ENCODE measurements around the gene NRXN3.

NRXN3 gene

DNA sequence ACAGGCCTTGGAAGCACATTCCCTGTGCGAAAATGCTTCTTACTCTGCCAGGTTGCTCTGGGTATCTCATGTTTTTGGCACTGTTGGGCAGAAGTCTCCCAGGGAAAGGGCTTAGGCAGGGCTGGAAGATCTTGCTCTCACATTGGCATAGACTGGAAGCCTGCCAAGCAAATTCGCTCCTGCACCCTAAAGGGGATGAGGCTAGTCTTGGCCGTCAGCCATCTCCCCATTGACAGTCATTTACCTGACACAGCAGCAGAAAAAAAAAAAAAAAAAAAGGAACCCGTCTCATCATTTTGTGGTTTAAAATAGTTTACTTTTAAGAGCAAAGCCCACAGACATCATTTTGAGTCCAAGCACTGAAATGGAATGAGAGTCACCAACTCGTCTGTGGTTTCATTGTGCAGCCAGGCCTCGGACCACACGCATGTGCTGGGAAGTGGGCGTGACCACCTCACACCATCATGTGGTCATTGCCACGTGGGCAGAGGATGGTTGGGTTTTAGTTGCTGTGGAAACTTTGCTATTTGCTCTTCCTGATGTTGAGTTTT, 84.8 kb downstream of the NRXN3 start:
- no peak for DNase-seq (ENCODE audit: extremely low read depth, low read depth)
- TF ChIP-seq CTCF (IDR thresholded peaks at IDR 0.05; ENCODE audit: low read depth, low read length): no peak

DNA sequence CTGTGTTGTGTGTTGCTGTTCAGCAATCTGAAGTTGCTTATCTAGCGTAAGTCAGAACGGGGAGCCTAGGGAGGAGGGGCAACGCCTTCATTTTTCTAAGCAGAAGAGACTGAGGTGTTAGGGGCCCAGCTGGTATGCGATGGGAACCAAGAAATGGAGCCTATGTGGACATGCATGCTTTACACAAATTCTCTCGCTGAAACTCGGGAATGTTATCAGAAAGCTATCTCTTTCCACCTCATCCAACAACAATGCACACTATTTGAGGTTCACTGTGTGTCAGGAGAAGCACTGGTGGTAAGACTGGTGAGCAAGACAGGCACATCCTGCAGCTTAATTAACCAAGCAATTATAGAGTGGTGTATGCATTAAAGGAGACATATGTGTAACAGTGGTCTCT, 89.7 kb downstream of the NRXN3 start:
- no peak for DNase-seq (ENCODE audit: extremely low read depth, low read depth)
- no peak for TF ChIP-seq CTCF (IDR thresholded peaks at IDR 0.05; ENCODE audit: low read depth, low read length)

- DNase-seq (ENCODE audit: extremely low read depth, low read depth): no peak
- TF ChIP-seq CTCF (IDR thresholded peaks at IDR 0.05; ENCODE audit: low read depth, low read length): no peak
Measured at GRCh38 chr14:78278464-78279250, 108.5 kb downstream of the NRXN3 start.

DNA sequence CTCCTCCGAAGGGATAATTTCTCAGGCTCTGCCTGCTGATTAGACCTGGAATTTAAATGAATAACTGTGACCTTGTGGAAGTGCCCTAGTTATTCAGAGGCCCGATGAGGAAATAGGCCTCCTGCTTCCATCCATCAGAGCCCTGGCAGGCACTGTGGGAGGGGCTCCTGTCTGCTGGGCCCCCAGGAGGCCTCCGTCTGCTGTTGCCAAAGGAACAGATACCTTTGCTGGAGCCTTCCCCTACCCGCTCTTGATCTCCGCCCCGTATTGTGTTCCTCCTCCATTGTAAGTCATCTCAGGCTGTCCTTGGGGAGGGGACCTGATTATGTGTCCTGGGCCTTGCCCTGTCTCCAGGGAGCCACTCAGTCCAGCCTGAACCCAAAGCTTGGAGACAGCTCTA, 112.3 kb downstream of the NRXN3 start:
- DNase-seq (ENCODE audit: extremely low read depth, low read depth): no peak
- TF ChIP-seq CTCF (IDR thresholded peaks at IDR 0.05; ENCODE audit: low read depth, low read length): no peak

- no peak for DNase-seq (ENCODE audit: extremely low read depth, low read depth)
- no peak for TF ChIP-seq CTCF (IDR thresholded peaks at IDR 0.05; ENCODE audit: low read depth, low read length)
Measured at GRCh38 chr14:78286210-78286609, 116.0 kb downstream of the NRXN3 start.

DNA sequence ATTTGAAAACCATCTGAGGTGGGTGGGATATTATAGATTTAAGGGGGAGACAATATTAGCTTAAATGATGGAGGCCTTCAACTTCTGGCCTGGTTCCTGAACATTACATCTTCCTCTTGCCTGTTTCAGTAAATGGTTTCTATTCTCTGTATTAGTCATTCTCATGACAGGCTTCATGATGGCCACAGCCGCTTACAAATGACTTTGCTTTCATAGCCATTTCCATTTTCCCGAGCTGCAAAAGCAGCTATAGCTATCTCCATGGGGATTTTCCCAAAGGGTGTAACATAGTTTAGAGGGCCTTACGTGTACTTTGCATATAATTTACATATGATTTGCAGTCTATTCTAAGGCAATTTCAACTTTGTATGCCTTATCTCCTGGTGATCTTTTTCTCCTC, 121.8 kb downstream of the NRXN3 start:
- DNase-seq (ENCODE audit: extremely low read depth, low read depth): no peak

More for the DNA sequence above, 121.8 kb downstream of the NRXN3 start:
- no peak for TF ChIP-seq CTCF (IDR thresholded peaks at IDR 0.05; ENCODE audit: low read depth, low read length)
